HepG2 (cell line): Measurements from ENCODE around the gene ETNK1. TPM values are rescaled to one million over a fixed set of nuclear protein-coding genes. Genes with fewer than 3 reads are reported as not detected.

Source experiments
- AGO1 ChIP-seq: fragments of 200-400 bp; formaldehyde crosslinking; IDR thresholded peaks from 2 replicates; pipeline ENCODE4 v1.6.1; 2017; ENCODE audit warnings: mild to moderate bottlenecking, low read depth, low read length, moderate library complexity; ENCODE audit not compliant: poor library complexity, severe bottlenecking
- EED ChIP-seq: sonication (generic); formaldehyde crosslinking; IDR thresholded peaks from 2 replicates; pipeline ENCODE4 v1.5.0; 2020; ENCODE audit warnings: mild to moderate bottlenecking, missing genetic modification reagents
- KAT2B ChIP-seq: fragments of 150-350 bp; IDR thresholded peaks from 2 replicates; pipeline ENCODE4 v1.6.1; 2014; ENCODE audit warnings: low read depth, low read length, borderline replicate concordance
- ZC3H4 ChIP-seq: sonication (generic); formaldehyde crosslinking; IDR thresholded peaks from 2 replicates; pipeline ENCODE4 v1.4.0; 2020; ENCODE audit warnings: missing genetic modification reagents, borderline replicate concordance
- ZNF577 ChIP-seq: sonication (generic); formaldehyde crosslinking; IDR thresholded peaks from 2 replicates; pipeline ENCODE4 v1.4.0; 2020; ENCODE audit warnings: mild to moderate bottlenecking, low read depth, missing genetic modification reagents, borderline replicate concordance
- ZNF776 ChIP-seq: sonication (generic); formaldehyde crosslinking; IDR thresholded peaks from 2 replicates; pipeline ENCODE4 v1.4.0; 2020; ENCODE audit warnings: mild to moderate bottlenecking, missing genetic modification reagents
- polyA plus RNA-seq, 8 experiments: library from polyadenylated mRNA; depleted of rRNA in 3 of 8; stranded (reverse) in 7 of 8; unstranded in 1 of 8; fragments of >200 nt; fragmentation: Illumina TruSeq in 4 of 8; extraction: Trizol in 4 of 8; gene quantifications; 2 replicates each; pipeline versions ENCODE4 v1.2.1 to v1.2.3, GENCODE V29; 2011 to 2016; ENCODE audit warnings: low read depth in 4 of 8, missing spikeins in 1 of 8, mixed read lengths in 1 of 8; ENCODE audit not compliant: insufficient read depth in 1 of 8
- total RNA-seq, 5 experiments: library from RNA; depleted of rRNA; stranded (reverse); fragments of >200 nt; fragmentation: Illumina TruSeq; extraction: Trizol; gene quantifications; 2 replicates each; pipeline ENCODE4 v1.2.3, GENCODE V29; 2016; ENCODE audit warnings: low read depth in 1 of 5
- TF ChIP-seq, protein P1 (sequence below): sonication (generic); formaldehyde crosslinking; IDR thresholded peaks from 2 replicates; pipeline ENCODE4 v1.4.0; 2020; ENCODE audit warnings: mild to moderate bottlenecking, missing genetic modification reagents
- TF ChIP-seq, protein P2 (sequence below): sonication (generic); formaldehyde crosslinking; IDR thresholded peaks from 2 replicates; pipeline ENCODE4 v1.8.1; 2023; ENCODE audit warnings: missing genetic modification reagents, inconsistent platforms, borderline replicate concordance
- TF ChIP-seq, protein P3 (sequence below): sonication (generic); formaldehyde crosslinking; IDR thresholded peaks from 2 replicates; pipeline ENCODE4 v1.4.0; 2020; ENCODE audit warnings: missing genetic modification reagents, borderline replicate concordance
- TF ChIP-seq, protein P4 (sequence below): sonication (generic); formaldehyde crosslinking; IDR thresholded peaks from 2 replicates; pipeline ENCODE4 v1.4.0; 2020; ENCODE audit warnings: missing genetic modification reagents

Gene ETNK1
- total and polyA plus RNA-seq, 2 of the 13 experiments (the other 11 are each of a cell fraction or from before 2014, with no cell fraction given) = 14.4 to 55.7 TPM

DNA sequence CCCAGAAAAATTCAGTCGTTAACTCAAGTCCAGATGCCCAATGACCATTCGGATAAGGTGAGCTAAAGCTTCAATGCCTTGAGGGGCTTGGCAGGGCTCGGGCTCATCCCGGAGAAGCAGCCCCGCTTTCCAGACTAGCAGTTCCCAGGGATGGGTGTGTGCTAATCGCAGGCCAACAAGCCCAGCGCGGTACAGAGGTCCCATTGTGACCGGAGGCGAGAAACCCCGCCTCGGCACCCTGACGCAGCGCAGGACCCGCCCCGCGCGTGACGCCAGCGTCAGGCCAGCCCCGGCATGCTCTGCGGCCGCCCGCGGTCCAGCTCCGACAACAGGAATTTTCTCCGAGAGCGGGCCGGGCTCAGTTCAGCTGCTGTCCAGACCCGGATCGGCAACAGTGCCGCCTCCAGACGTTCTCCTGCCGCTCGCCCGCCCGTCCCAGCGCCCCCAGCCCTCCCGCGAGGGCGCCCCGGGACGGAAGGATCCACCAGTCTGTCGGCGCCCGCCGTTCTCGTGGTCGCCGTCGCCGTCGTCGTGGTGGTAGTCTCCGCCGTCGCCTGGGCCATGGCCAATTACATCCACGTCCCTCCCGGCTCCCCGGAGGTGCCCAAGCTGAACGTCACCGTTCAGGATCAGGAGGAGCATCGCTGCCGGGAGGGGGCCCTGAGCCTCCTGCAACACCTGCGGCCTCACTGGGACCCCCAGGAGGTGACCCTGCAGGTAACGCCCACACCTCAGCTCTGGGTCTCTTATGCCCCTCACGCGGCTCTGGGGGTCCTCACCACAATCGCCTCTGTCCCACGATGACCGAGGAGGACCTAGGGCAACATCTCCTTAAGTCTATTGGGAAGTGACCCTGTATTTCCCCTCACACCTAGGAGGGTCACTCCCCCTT is at the start of gene ETNK1 (continued):
- TF ChIP-seq, protein P1, sequence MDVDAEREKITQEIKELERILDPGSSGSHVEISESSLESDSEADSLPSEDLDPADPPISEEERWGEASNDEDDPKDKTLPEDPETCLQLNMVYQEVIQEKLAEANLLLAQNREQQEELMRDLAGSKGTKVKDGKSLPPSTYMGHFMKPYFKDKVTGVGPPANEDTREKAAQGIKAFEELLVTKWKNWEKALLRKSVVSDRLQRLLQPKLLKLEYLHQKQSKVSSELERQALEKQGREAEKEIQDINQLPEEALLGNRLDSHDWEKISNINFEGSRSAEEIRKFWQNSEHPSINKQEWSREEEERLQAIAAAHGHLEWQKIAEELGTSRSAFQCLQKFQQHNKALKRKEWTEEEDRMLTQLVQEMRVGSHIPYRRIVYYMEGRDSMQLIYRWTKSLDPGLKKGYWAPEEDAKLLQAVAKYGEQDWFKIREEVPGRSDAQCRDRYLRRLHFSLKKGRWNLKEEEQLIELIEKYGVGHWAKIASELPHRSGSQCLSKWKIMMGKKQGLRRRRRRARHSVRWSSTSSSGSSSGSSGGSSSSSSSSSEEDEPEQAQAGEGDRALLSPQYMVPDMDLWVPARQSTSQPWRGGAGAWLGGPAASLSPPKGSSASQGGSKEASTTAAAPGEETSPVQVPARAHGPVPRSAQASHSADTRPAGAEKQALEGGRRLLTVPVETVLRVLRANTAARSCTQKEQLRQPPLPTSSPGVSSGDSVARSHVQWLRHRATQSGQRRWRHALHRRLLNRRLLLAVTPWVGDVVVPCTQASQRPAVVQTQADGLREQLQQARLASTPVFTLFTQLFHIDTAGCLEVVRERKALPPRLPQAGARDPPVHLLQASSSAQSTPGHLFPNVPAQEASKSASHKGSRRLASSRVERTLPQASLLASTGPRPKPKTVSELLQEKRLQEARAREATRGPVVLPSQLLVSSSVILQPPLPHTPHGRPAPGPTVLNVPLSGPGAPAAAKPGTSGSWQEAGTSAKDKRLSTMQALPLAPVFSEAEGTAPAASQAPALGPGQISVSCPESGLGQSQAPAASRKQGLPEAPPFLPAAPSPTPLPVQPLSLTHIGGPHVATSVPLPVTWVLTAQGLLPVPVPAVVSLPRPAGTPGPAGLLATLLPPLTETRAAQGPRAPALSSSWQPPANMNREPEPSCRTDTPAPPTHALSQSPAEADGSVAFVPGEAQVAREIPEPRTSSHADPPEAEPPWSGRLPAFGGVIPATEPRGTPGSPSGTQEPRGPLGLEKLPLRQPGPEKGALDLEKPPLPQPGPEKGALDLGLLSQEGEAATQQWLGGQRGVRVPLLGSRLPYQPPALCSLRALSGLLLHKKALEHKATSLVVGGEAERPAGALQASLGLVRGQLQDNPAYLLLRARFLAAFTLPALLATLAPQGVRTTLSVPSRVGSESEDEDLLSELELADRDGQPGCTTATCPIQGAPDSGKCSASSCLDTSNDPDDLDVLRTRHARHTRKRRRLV = peak; percentile 95
- TF ChIP-seq ZNF776 (CRISPR knock-in tag) (peak; percentile 90), KAT2B (no peak), AGO1 (peak; percentile 39), ZC3H4 (CRISPR knock-in tag) (no peak; the same call in 1 of the 2 replicates), EED (peak; percentile 89), ZNF577 (CRISPR knock-in tag) (0 out of 2 replicates have a peak, but pooled peaks have one; percentile 17)
- TF ChIP-seq, protein P2, sequence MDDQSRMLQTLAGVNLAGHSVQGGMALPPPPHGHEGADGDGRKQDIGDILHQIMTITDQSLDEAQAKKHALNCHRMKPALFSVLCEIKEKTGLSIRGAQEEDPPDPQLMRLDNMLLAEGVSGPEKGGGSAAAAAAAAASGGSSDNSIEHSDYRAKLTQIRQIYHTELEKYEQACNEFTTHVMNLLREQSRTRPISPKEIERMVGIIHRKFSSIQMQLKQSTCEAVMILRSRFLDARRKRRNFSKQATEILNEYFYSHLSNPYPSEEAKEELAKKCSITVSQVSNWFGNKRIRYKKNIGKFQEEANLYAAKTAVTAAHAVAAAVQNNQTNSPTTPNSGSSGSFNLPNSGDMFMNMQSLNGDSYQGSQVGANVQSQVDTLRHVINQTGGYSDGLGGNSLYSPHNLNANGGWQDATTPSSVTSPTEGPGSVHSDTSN (CRISPR knock-in tag) = 0 out of 2 replicates have a peak, but pooled peaks have one; percentile 53
- TF ChIP-seq, protein P3, sequence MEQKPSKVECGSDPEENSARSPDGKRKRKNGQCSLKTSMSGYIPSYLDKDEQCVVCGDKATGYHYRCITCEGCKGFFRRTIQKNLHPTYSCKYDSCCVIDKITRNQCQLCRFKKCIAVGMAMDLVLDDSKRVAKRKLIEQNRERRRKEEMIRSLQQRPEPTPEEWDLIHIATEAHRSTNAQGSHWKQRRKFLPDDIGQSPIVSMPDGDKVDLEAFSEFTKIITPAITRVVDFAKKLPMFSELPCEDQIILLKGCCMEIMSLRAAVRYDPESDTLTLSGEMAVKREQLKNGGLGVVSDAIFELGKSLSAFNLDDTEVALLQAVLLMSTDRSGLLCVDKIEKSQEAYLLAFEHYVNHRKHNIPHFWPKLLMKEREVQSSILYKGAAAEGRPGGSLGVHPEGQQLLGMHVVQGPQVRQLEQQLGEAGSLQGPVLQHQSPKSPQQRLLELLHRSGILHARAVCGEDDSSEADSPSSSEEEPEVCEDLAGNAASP (CRISPR knock-in tag) = no peak; the same call in 1 of the 2 replicates
- TF ChIP-seq, protein P4, sequence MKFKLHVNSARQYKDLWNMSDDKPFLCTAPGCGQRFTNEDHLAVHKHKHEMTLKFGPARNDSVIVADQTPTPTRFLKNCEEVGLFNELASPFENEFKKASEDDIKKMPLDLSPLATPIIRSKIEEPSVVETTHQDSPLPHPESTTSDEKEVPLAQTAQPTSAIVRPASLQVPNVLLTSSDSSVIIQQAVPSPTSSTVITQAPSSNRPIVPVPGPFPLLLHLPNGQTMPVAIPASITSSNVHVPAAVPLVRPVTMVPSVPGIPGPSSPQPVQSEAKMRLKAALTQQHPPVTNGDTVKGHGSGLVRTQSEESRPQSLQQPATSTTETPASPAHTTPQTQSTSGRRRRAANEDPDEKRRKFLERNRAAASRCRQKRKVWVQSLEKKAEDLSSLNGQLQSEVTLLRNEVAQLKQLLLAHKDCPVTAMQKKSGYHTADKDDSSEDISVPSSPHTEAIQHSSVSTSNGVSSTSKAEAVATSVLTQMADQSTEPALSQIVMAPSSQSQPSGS (CRISPR knock-in tag) = peak; percentile 36; the same call in 1 of the 2 replicates
